Measurements from ENCODE around the gene NR0B2.

NR0B2 gene

DNA sequence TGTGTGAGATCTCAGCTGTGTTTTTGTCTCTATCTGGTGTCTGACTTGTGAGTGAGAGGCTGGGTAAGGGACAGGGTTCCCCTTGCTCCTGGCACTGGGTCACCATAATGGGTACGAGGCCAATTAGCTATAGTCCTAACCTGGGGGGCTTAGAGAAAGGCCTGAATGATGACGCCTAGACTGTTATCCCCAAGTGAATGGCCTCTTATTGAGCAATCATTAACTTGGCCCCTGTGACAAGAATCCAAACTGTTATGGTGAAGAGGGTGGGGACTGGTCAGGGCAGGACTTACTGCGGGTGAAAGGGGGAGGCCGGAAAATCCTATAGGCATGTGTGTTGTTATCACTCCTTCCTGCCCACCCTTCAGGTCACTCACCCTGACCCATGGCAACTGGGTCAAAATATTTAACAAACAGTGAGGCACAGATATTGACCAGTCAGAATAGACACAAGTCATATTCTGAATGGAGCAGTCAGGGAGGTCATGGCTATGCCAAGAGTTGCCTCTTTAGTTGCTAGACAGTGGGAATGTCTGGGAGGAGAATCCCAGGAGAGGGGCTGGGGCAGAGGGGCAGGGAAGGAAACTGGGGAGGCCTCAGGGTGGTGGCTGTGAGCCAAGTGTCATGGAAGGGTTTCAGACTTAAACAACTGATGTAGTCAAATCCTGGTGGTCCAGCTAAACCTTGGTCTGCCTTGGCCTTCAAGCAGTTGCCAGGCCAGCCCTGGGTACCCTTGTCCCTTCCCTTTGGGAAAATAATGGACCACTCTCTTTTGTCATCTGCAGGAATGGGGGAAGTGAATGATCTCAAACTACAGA lies 3.2 kb downstream of the NR0B2 start:
- Histone ChIP-seq H3K79me2 (ENCODE audit: control insufficient read depth, insufficient read depth, low read length, poor library complexity) (no peaks in the 10 kb centered on the region), H3K4me1 (ENCODE audit: control insufficient read depth in 1 of 2, insufficient read depth in 2 of 2, low read length in 2 of 2) (peaks cover 0 to 2% of the 10 kb centered on the region in 2 experiments), H2BK5ac (ENCODE audit: low read depth, low read length, poor library complexity) (no peak overlapping the region), H3K9me3 (ENCODE audit: insufficient read depth, low read depth, low read length) (peaks cover 4% of the 10 kb centered on the region), H3K27me3 (ENCODE audit: insufficient read depth, low read length) (no peaks in the 10 kb centered on the region), H3K79me1 (ENCODE audit: low read length) (no peaks in the 10 kb centered on the region), H2BK120ac (ENCODE audit: insufficient read depth, low read length, poor library complexity) (no peak overlapping the region), H2BK12ac (ENCODE audit: low read length) (no peak overlapping the region), H3K4ac (ENCODE audit: low read depth, low read length) (no peak overlapping the region), H3K18ac (ENCODE audit: low read length) (no peak overlapping the region), H3K4me2 (ENCODE audit: low read length) (no peak overlapping the region), H3K14ac (ENCODE audit: low read length) (no peak overlapping the region), H4K8ac (ENCODE audit: low read depth, low read length) (no peak overlapping the region), H4K91ac (ENCODE audit: low read depth, low read length) (no peak overlapping the region), H3K36me3 (ENCODE audit: control insufficient read depth in 1 of 2, insufficient read depth in 2 of 2, low read length in 2 of 2) (no peaks in the 10 kb centered on the region), H2AK5ac (ENCODE audit: low read length) (no peak overlapping the region), H4K12ac (ENCODE audit: low read depth, low read length) (no peak overlapping the region), H3K27ac (ENCODE audit: low read depth, low read length) (no peak overlapping the region), H3K9ac (ENCODE audit: low read length) (no peak overlapping the region), H3K4me3 (ENCODE audit: low read depth, low read length) (no peak overlapping the region), H2AFZ (ENCODE audit: insufficient read depth, low read length, poor library complexity) (no peak overlapping the region), H3K23ac (ENCODE audit: low read length) (no peak overlapping the region)
- DNase-seq: no peak
- no CpG with 5 or more reads among the region's 4 CpGs for WGBS (ENCODE audit: extremely low coverage, insufficient coverage, insufficient read length)

DNA sequence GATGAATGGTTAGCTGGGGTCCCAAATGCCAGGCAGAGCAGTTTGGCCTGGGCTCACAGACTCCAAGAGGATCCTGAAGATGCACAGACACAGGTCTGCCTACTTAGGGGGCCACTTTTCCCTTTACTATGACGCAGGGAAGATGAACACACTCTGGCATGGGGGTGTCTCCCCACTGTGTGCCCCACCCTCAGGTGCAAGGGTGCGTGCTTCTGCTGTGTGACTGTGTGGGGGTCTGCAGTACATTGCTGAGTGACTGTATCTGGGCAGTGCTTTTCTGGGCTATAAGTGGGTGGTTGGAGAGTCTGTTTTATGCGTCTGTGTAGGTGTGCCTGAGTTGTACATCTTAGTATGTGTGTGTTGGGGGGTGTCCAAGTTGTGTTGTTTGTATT lies 3.8 kb downstream of the NR0B2 start:
- H3K18ac ChIP-seq (ENCODE audit: low read length): no peak overlapping the region
- H3K79me1 ChIP-seq (ENCODE audit: low read length): no peaks in the 10 kb centered on the region
- no peak overlapping the region for H3K27ac ChIP-seq (ENCODE audit: low read depth, low read length)
- H2BK5ac ChIP-seq (ENCODE audit: low read depth, low read length, poor library complexity): no peak overlapping the region
- H2AK5ac ChIP-seq (ENCODE audit: low read length): no peak overlapping the region
- WGBS (ENCODE audit: extremely low coverage, insufficient coverage, insufficient read length): no CpG with 5 or more reads among the region's 3 CpGs
- no peak overlapping the region for H2BK120ac ChIP-seq (ENCODE audit: insufficient read depth, low read length, poor library complexity)
- H4K12ac ChIP-seq (ENCODE audit: low read depth, low read length): no peak overlapping the region
- no peak overlapping the region for H4K91ac ChIP-seq (ENCODE audit: low read depth, low read length)
- no peaks in the 10 kb centered on the region for H3K36me3 ChIP-seq (ENCODE audit: control insufficient read depth in 1 of 2, insufficient read depth in 2 of 2, low read length in 2 of 2)
- no peak for DNase-seq
- no peak overlapping the region for H3K14ac ChIP-seq (ENCODE audit: low read length)
- no peak overlapping the region for H3K9ac ChIP-seq (ENCODE audit: low read length)
- peaks cover 0 to 2% of the 10 kb centered on the region in 2 experiments for H3K4me1 ChIP-seq (ENCODE audit: control insufficient read depth in 1 of 2, insufficient read depth in 2 of 2, low read length in 2 of 2)
- H3K4me2 ChIP-seq (ENCODE audit: low read length): no peak overlapping the region
- no peak overlapping the region for H2BK12ac ChIP-seq (ENCODE audit: low read length)
- no peaks in the 10 kb centered on the region for H3K27me3 ChIP-seq (ENCODE audit: insufficient read depth, low read length)
- H3K4me3 ChIP-seq (ENCODE audit: low read depth, low read length): no peak overlapping the region
- H2AFZ ChIP-seq (ENCODE audit: insufficient read depth, low read length, poor library complexity): no peak overlapping the region
- H4K8ac ChIP-seq (ENCODE audit: low read depth, low read length): no peak overlapping the region
- H3K9me3 ChIP-seq (ENCODE audit: insufficient read depth, low read depth, low read length): peaks cover 4% of the 10 kb centered on the region
- no peaks in the 10 kb centered on the region for H3K79me2 ChIP-seq (ENCODE audit: control insufficient read depth, insufficient read depth, low read length, poor library complexity)
- H3K23ac ChIP-seq (ENCODE audit: low read length): no peak overlapping the region
- H3K4ac ChIP-seq (ENCODE audit: low read depth, low read length): no peak overlapping the region

DNA sequence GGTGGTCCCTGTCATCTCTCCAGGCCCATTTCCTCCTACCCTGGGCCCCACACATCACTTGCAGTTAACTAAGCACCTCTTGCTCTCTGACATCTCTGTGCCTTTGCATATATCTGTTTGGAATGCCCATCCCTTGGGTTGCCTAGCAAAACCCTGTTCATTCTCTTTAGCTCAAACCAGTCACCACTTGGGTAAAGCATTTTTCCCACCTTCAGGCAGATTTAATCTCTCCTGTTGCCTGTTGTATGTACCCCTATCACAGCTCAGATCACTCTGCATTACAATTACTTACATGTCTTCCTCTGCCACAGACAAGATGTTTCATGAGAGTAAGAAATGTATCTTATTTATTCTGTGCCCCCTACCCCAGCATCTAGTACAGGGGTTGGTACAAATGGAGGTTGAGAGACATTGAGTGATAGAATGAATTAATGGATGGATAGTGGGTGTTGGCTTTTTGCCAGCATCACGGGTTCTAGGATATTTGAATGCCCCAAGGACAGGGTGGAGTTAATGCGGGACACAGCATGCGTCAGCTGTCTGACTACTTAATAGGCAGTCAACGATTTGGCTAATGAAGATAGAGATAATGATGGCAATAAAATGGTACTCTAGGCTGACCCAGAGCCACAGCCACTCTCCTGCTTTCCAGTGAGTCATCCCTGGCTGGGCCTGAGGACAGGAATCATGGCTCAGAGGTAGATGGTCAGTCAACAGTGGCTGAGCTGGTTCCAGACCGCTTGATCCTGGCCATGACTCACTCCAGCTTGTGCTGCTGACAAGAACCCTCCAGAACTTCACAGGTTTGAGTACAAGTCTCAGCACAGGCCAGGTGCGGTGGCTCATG lies 6.5 kb downstream of the NR0B2 start:
- no peak overlapping the region for H4K91ac ChIP-seq (ENCODE audit: low read depth, low read length)
- no peak overlapping the region for H3K4me3 ChIP-seq (ENCODE audit: low read depth, low read length)
- H3K9ac ChIP-seq (ENCODE audit: low read length): no peak overlapping the region
- WGBS (ENCODE audit: extremely low coverage, insufficient coverage, insufficient read length): no CpG with 5 or more reads among the region's 6 CpGs
- H4K12ac ChIP-seq (ENCODE audit: low read depth, low read length): no peak overlapping the region
- H3K79me1 ChIP-seq (ENCODE audit: low read length): no peaks in the 10 kb centered on the region
- H3K4ac ChIP-seq (ENCODE audit: low read depth, low read length): no peak overlapping the region
- no peak overlapping the region for H2AFZ ChIP-seq (ENCODE audit: insufficient read depth, low read length, poor library complexity)
- H2BK120ac ChIP-seq (ENCODE audit: insufficient read depth, low read length, poor library complexity): no peak overlapping the region
- H3K27ac ChIP-seq (ENCODE audit: low read depth, low read length): no peak overlapping the region
- H3K23ac ChIP-seq (ENCODE audit: low read length): no peak overlapping the region
- H3K9me3 ChIP-seq (ENCODE audit: insufficient read depth, low read depth, low read length): no peaks in the 10 kb centered on the region
- no peak overlapping the region for H3K14ac ChIP-seq (ENCODE audit: low read length)
- H3K4me2 ChIP-seq (ENCODE audit: low read length): no peak overlapping the region
- H2AK5ac ChIP-seq (ENCODE audit: low read length): no peak overlapping the region
- no peak overlapping the region for H2BK5ac ChIP-seq (ENCODE audit: low read depth, low read length, poor library complexity)
- H3K27me3 ChIP-seq (ENCODE audit: insufficient read depth, low read length): no peaks in the 10 kb centered on the region
- H4K8ac ChIP-seq (ENCODE audit: low read depth, low read length): no peak overlapping the region
- H3K4me1 ChIP-seq (ENCODE audit: control insufficient read depth in 1 of 2, insufficient read depth in 2 of 2, low read length in 2 of 2): peaks cover 0 to 2% of the 10 kb centered on the region in 2 experiments
- H3K18ac ChIP-seq (ENCODE audit: low read length): no peak overlapping the region
- H3K36me3 ChIP-seq (ENCODE audit: control insufficient read depth in 1 of 2, insufficient read depth in 2 of 2, low read length in 2 of 2): no peaks in the 10 kb centered on the region
- no peaks in the 10 kb centered on the region for H3K79me2 ChIP-seq (ENCODE audit: control insufficient read depth, insufficient read depth, low read length, poor library complexity)
- DNase-seq: peak; percentile 92 to 93
- no peak overlapping the region for H2BK12ac ChIP-seq (ENCODE audit: low read length)

DNA sequence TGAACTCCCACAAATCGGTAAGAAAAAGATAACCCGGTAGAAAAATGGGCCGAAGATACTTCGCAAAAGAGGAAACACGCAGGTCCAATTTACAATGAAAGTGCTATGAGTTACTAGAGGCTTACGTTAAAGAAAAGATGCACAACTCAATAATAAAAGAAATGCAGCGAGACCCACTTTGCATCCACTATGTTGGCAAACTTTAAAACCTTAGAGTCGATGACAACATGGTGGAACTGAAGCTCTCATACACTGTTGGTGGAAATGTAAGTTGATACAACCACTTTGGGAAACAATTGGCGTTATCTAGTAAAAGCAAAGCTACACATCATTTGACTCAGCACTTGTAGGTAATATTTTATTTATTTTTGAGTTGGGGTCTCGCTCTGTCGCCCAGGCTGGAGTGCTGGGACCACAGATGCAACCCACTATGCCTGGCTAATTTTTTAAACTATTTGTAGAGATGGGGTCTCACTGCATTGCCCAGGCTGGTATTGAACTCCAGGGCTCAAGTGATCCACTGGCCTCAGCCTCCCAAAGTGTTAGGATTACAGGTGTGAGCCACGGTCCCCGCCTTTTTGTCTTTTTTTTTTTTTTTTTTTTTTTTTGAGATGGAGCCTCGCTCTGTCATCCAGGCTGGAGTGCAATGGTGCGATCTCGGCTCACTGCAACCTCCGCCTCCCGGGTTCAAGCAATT lies 12.8 kb downstream of the NR0B2 start:
- Histone ChIP-seq H3K27ac (ENCODE audit: low read depth, low read length) (no peak overlapping the region), H3K9me3 (ENCODE audit: insufficient read depth, low read depth, low read length) (no peaks in the 10 kb centered on the region), H2AK5ac (ENCODE audit: low read length) (no peak overlapping the region), H3K36me3 (ENCODE audit: control insufficient read depth in 1 of 2, insufficient read depth in 2 of 2, low read length in 2 of 2) (peaks cover 9 to 11% of the 10 kb centered on the region in 2 experiments), H3K4me3 (ENCODE audit: low read depth, low read length) (no peak overlapping the region), H4K91ac (ENCODE audit: low read depth, low read length) (no peak overlapping the region), H3K18ac (ENCODE audit: low read length) (no peak overlapping the region), H3K4ac (ENCODE audit: low read depth, low read length) (no peak overlapping the region), H3K79me2 (ENCODE audit: control insufficient read depth, insufficient read depth, low read length, poor library complexity) (peaks cover 2% of the 10 kb centered on the region), H3K4me2 (ENCODE audit: low read length) (peak overlapping the region; percentile 83), H3K27me3 (ENCODE audit: insufficient read depth, low read length) (no peaks in the 10 kb centered on the region), H4K12ac (ENCODE audit: low read depth, low read length) (no peak overlapping the region), H2BK120ac (ENCODE audit: insufficient read depth, low read length, poor library complexity) (no peak overlapping the region), H2BK12ac (ENCODE audit: low read length) (no peak overlapping the region), H3K9ac (ENCODE audit: low read length) (no peak overlapping the region), H2AFZ (ENCODE audit: insufficient read depth, low read length, poor library complexity) (no peak overlapping the region), H3K23ac (ENCODE audit: low read length) (no peak overlapping the region), H3K79me1 (ENCODE audit: low read length) (peaks cover 5% of the 10 kb centered on the region), H2BK5ac (ENCODE audit: low read depth, low read length, poor library complexity) (no peak overlapping the region), H3K4me1 (ENCODE audit: control insufficient read depth in 1 of 2, insufficient read depth in 2 of 2, low read length in 2 of 2) (peaks cover 0 to 5% of the 10 kb centered on the region in 2 experiments), H4K8ac (ENCODE audit: low read depth, low read length) (peak overlapping the region; percentile 45), H3K14ac (ENCODE audit: low read length) (no peak overlapping the region)
- no peak for DNase-seq
- WGBS (ENCODE audit: extremely low coverage, insufficient coverage, insufficient read length): no CpG with 5 or more reads among the region's 18 CpGs
